MV-4-11 (cell line): ENCODE data around the gene DDAH2.

Experiments
- DNase-seq: peaks from one replicate; lab custom pipeline; 2025; lab: John Stamatoyannopoulos, UW

DDAH2 gene

DNA sequence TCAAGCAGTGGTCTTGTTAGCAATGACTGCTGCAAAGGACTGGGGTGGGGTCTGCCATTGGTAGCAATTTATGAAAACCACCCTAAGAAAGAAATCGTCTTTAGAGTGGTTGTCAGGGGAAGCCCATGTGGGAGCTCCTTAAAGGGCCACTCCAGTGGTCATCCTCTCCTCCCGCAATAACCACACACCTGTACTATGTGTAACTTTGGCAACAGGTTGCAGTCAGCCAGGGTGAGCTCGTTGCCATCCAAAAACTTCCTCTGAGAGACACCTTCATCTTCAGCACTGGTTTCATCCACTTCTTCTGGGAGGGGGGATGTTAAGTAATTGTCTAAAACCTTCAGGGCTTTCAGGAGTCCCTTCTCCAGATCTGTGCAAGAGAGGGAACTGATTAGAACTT, 2.9 kb upstream of the DDAH2 start:
- DNase-seq: no peak

DNA sequence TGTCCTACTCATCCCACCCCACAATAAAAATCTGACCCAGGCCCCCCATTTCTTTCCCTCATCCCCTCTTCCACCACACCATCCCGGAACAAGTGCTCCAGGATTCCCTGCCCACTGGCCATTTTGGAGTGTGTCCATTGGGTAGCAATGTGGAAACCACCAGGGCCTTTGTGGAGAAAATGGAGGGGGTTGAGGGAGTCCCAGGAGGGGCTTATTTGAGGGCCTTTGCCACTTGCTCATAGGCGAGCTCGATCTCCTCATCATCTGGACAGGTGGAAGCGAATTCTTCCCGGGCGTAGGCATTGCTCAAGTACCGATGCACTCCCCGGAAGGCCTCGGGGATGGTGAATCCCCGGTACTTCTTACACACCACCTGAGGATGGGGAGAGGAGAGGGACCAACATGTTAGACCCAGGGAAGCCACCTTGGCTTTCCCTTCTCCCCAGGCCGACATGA, 1.6 kb upstream of the DDAH2 start:
- no peak for DNase-seq

DNA sequence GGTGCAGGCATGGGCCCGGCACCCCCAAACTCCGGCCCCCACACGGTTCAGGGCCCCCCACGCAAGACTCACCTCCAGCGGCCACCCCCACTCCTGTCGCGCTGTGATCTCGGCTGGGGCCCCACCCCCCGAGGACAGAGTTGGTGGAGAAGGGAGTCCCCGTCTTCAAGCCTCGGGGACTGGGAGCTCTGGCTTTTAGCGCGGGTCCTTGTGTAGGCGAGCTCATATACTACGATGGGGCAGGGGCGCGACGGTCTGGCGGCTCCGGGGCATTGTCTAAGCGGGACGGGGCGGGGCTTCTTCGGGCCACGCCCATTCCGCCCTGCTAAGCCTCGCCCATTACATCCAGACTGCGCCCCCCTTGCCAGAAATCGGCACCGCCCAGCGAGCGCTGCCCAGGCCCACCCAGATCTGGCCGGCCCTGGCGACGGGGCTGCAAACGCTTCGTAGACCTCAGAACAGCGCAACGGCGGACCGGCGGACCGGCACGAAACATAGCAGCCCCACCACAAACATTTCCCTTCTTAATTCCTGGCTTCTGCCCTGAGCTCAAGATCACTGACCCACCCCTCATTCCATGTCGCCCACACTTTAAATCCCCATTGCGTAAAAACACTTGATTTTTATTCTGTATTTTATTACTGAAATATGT, 1.0 kb upstream of the DDAH2 start:
- peak; percentile 67 for DNase-seq

DNA sequence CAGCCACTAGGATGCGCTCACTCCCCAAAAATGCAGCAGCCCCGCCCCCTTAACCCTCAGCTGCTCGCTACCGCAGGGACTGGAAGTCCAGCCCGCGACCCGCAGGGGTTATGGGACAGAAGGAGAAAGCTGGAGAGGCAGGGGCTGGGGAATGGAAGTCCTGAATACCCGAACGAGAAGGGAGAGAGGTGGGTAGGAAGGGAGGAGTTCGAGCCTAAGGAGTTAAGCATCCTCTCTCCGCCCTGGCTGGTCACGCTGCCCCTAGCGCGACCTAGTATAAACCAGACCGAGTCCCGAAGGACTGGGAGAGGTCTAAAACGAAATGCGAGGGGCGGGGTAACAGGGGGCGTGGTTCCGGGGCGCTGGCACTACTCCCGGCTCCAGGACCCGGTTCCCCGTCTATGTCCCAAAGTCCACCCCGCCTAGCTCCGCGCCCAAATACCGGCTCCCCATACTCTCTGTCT, 448 bp upstream of the DDAH2 start:
- DNase-seq: peak; percentile 84

DNA sequence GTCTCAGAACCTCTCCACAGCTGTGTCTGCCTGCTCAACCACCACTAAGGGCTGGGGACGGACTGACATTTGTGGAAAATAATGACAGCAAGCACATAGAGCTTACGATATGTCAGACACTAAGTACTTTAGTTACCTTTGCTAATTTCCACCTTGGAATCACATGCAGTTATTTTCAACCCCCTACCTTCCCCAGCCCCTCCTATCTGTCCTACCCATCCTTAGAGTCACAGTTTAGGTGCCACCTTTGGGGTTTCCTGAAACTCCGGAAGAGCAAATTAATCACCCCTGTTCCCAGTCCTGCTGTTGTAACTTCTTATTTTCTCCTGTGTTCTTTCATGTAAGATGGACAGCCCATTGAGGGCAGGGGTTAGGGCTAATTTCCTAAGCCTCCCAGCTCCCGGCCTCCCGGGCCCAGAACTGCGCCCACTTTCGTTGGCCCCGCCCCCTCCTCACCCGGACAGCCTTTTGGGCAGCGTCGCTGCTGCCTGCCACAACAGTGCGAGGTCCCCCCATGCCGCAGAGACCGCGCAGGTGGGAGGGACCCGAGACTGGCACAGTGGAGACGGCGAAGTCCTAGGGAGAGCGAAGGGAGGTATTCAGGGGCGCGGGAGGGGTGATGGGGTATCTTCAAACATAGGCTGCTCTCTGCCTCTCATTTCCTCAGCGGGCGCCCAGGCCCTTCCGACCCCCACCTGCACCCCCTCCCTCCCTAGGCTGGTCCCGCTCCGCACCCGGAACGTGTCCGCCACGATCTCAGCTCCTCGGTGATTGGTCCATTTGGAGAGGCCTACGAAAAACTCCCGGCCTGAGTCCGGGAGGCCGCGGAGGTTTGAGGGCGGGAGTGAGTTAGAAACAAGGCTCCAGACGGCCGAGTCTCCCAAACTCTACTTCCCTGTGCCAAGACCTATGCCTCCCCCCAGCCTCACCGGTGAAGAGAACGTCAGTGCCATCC, 1.1 kb downstream of the DDAH2 start:
- DNase-seq: peak; percentile 96

DNA sequence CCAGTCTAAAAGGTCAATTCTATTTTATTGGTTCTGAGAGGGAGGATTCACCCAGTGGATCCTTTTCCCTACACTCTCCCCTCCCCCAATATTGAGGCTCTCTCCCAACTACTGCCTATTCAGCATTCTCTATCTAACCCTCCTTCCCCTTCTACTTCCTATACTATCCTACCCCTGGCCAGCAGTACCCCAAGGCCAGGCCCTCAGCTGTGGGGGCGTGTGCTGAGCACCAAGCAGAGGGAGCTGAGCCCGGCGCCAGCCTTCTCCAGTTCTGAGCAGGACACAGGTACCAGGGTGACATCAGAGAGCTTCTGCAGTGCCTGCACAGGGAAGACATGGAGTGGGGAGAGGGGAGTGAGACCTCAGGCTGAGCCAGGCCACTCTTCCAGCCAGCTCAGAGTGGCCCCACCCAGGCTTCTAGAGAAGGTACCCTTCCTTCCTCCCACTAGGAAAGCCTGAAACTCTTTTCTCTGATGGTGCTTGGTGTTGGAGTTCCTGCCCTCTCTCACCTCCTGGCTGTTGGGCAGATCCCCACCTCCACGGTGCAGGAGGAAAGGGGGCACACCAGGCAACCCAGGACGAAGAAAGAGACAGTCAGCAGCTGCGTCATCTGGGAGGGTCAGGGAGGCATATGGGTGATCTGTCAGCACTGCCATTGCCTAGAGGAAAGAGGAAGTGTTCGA, 1.9 kb downstream of the DDAH2 start:
- DNase-seq: no peak

DNA sequence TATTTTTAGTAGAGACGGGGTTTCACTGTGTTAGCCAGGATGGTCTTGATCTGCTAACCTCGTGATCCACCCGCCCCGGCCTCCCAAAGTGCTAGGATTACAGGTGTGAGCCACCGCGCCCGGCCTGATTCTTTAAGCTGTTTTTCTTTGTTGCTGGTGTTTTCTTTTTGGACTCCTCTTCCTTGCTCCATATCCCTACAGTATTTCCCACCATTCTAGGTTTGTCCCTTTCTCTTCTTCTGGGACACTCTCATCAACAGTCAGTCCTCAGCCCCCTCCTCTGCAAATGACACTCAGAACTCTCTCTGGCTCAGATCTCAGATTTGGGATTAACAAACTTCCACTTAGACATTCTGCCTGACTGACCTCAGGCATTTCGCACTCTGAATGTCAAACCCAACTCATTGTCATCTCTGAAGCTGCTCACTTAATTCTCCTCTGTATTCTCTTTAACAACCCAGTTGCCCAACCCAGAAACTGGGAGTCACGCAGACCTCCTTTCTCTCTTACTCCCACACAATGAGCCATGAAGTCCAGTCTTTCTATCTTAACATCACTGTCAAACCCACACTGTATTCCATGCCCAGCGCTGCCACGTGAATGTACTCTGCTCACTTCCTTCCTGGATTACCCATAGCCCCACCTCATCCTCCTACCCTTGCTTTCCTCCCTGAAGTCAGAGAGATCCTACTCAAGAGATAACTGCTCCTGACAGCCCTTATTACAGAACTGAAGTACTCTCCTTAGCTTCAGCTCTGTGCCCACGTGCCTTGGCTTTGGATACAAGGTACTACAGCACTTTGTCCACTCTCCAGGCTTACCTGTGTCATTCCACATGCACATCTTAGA, 3.4 kb downstream of the DDAH2 start:
- peak; percentile 36 for DNase-seq

DNA sequence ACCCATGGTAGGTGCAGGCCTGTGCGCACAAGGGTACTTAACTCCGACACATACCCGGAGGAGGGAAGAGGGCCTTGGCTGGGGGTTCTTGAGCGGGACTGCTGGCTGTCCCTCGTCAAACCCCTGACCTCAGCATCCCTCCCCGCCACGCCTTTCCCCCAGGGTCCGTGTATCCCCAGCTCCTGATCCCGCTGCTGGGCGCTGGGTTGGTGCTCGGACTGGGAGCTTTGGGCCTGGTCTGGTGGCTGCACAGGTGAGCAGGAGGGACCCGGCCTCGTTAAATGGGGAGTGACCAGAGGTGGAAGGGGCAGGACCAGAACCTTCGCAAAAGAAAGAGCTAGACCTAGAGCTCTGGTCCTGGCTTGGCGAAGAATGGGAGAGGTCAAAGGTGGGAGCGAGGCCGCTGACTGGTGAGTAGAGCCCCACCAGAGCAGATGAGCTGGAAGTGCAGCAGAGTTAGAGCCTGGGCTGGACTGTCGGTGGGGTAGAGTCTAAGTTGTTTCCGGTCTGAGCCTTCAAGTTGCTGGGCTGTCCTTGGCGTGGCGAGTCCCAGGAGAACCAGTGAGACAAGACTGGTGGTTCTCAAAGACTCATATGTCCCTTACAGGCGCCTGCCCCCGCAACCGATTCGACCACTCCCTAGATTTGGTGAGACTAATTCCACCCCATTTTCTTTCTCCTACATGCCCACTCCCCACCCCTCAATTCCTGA, 5.0 kb downstream of the DDAH2 start:
- no peak for DNase-seq

DNA sequence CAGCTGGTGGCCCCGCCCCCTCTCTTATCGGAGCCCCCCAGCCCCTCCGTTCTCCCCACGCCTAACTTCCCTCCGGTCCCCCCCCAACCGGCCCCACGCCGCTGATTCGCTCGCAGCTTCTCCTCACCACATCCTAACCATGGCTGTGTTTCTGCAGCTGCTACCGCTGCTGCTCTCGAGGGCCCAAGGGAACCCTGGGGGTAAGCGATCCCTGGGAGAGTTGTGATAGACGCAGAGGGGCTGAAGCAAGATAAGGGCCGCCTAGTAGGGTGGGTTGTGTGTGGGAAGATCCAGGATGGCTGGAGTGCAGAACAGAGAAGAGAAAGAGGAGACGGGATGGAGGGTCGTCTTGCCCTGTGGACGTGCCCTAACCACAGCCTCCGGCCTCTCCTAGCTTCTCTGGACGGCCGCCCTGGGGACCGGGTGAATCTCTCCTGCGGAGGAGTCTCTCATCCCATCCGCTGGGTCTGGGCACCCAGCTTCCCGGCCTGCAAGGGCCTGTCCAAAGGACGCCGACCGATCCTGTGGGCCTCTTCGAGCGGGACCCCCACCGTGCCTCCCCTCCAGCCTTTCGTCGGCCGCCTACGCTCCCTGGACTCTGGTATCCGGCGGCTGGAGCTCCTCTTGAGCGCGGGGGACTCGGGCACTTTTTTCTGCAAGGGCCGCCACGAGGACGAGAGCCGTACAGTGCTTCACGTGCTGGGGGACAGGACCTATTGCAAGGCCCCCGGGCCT, 5.7 kb downstream of the DDAH2 start, which contains the start of gene MPIG6B:
Gene MPIG6B (plus strand): TSS at position 129 of the 735 bp plus-strand sequence. CDS start 11 bp downstream, at position 140.
- DNase-seq: no peak

DNA sequence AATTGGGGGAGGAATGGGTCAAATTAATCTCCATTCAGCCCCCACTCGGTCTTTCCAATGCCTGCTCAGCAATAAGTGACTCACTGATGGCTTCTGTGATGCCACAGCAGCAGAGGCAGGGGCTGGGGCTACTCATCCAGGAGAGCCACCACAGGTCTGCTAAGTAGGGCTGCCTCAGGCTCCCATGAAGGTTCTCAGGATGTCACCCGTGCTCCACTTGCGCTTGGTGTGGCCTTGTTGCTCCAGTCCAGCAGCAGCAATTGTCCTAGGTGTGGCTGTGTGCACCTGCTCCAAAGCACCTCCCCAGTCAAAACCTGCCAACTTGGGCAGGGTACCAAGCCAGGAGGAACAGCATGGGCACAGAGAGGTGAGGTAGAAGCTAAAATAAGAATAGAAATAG, 6.9 kb downstream of the DDAH2 start:
- DNase-seq: no peak

DNA sequence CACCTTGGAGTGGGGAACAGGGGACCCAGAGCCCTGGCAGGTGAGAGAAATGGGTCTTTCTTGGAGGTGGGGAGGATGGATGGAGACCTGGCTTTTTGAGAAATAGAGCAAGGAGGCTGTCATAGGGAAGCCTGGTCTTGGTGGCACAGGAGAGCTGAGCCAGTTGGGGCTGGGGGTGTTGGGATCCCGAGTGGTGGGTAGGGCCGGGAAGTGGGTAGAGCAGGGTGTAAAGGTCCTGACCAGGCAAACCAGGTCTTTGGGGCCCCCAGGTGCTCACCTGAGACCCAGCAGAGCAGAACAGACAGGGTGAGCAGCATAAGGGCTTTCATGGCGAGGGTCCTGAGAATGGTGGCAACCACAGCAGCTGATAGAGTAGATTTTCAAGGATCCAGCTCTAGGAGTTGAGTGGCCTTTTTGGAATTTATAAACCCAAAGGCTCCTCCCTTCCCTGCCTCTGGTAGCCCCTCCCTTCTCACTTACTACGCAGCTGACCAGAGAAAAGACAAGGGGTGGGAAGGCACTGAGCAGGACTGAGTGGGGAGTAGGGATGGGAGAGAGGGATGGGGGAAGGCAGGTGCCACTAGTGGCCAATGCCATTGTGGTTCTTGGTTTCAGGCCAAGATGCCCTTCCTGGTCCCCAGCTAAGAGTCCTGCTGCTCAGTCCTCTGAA, 7.6 kb downstream of the DDAH2 start, which contains the start of gene LY6G6C:
Gene LY6G6C (minus strand): TSS at position 396 of the 670 bp plus-strand sequence. CDS start 67 bp downstream, at position 329.
- no peak for DNase-seq

DNA sequence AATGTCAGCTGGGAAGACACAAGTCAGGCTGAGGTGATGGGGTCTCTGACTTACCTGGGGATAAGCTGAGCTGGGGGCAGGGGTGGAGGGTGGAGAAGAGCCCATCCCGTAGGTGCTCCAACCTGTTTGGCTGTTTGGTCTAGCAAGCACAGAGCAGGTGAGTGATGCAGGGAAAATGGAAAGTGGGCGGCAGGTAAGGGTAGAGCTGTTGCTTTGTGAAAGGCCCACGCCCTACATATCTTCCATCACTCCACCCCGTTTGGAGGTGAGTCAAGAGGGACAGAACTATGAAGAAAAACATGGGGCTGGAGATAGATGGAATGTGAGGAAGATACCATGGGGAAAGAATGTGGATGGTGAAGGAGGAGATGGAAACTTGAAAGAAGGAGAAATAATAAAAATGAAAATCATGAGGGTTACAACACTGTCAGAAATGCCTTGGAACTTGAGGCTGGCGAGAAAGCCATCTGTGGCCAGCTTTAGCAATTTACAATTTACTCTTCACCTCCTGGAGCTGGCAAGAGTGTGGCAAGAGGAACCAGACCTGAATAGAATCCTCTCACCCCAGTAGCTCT, 8.8 kb downstream of the DDAH2 start:
- DNase-seq: no peak

DNA sequence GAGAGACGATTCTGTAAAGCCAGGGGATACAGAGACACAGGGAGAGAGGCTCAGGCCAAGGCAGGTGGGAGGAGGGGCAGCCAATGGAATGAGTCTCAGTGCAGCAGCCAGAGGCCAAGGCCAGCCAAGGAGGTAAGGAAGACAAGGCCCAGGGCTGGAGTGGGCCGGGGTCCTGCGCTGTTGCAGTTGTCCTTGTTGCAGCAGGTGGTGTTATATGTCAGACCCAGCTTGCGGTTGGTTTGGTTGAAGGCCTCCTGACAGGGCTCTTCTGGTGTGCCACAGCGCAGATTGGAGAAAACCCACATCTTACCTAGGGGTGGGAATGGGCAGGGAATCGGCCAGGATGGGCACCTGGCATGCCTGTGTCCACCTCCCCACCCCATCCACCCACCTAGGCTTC, 10.1 kb downstream of the DDAH2 start:
- no peak for DNase-seq

DNA sequence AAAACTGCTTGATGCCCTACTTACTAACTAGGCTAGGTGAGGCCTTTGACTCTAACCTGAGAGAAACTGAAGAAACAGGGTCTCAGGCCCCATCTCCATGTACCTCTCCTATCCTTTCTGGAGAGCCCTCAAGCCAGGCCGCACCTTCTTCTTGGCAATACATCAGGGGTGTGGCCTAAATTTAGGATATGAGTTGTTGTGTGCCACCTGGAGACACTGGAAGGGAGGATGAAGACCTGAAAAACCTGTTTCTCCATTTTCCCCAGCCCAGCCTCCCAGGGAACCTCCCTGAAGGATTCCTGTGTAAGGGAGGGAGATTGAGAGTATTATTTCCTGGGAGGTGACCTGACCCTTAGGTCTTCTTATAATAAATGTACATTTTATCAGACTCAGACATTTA, 10.8 kb downstream of the DDAH2 start:
- DNase-seq: no peak

DNA sequence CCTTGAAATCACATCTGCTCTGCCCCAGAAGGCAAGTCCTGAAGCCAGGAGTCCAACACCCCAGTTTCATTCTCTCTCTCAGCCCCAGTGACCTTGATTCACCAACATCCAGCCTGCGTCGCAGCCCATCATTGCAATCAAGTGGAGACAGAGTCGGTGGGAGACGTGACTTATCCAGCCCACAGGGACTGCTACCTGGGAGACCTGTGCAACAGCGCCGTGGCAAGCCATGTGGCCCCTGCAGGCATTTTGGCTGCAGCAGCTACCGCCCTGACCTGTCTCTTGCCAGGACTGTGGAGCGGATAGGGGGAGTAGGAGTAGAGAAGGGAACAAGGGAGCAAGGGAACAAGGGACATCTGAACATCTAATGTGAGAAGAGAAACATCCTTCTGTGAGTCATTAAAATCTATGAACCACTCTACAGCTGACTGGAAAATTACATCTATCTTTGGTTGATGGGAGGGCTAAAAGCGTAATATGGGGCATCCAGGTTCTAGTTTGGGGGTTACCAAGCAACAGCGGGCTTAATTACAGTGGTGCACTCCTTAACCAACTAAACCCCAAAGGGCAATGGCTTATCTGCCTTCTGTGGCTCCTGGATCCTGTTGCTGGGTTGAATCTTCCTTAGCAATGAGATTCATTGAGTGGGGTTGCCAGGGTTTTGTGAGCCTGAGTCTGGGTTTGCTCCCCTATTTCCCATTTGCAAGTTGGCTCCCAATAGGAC, 11.4 kb downstream of the DDAH2 start:
- no peak for DNase-seq

DNA sequence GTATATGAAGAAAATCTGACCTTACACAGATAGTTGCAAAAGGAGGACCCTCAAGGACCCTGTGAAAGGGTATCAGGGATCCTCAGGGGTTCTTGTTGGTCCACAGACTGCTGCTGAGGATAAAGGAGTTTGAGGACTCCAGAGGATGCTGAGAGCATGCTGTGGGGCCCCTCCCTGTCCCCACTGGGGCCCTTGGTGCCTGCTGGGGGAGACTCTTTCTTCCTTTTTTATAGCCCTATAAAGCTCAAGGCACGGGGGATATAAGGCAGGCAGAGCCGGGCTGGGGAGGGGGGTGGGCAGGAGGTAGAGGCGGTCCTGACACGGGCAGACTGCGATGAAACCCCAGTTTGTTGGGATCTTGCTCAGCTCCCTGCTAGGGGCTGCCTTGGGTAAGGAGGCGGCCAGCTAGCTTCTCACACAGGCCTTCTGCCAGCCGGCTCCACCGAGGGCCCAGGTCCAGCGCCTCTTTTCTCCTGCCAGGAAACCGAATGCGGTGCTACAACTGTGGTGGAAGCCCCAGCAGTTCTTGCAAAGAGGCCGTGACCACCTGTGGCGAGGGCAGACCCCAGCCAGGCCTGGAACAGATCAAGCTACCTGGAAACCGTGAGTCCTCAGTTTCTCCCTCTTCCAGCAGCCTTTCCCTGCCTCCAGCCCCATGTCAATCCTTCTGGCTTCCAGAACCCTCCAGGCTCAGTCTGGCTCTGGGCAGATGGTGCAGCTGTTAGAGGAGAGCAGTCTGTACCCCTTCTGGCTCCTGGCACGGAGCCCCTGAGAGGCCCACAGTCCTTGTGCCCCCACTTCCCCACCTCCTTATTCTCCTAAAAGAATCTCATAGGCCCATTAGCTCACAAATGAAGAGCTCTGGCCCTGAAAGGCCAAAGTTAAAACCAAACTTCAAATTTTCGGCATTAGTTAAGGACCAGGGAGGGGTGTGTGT, 13.8 kb downstream of the DDAH2 start, which contains the start of gene LY6G6D:
Gene LY6G6D (plus strand): TSS at position 327 of the 937 bp plus-strand sequence. CDS start 8 bp downstream, at position 335.
- no peak for DNase-seq
